GM12878 (cell line): Measurements from ENCODE around the gene C1orf185. TPM values are rescaled to one million over a fixed set of nuclear protein-coding genes. Genes with fewer than 3 reads are reported as not detected.

ENCODE experiments used
- ATAC-seq: fragments of 200-7000 bp; cut with Tn5 transposase; 3 replicates; pipeline ENCODE4 v1.9.1; 2020; ENCODE audit warnings: mild to moderate bottlenecking, moderate library complexity
- BruUV-seq: library from RNA; stranded (reverse); fragments of 400-500 nt; replicated peaks from 2 replicates; lab custom pipeline; 2021; lab: Mats Ljungman, UMichigan
- CTCF ChIA-PET: fragments of 300-600 bp; sonication (Branson Sonifier 250); formaldehyde crosslinking; extraction: SDS; loops from one replicate; lab custom pipeline; 2021; ENCODE audit warnings: inconsistent platforms; lab: Yijun Ruan, JAX
- POLR2A ChIA-PET: fragments of 350-600 bp; formaldehyde crosslinking; extraction: SDS; loops from one replicate; lab custom pipeline; 2021; ENCODE audit warnings: inconsistent platforms; lab: Charles Lee
- RAD21 ChIA-PET: fragments of 300-600 bp; sonication (Branson Sonifier 250); formaldehyde crosslinking; loops from one replicate; lab custom pipeline; 2023; ENCODE audit warnings: antibody characterized with exemption; ENCODE audit not compliant: unreplicated experiment; lab: Charles Lee
- SMC1A ChIA-PET: fragments of 300-600 bp; sonication (Branson Sonifier 250); formaldehyde crosslinking; loops from one replicate; lab custom pipeline; 2023; ENCODE audit not compliant: unreplicated experiment, uncharacterized antibody; lab: Charles Lee
- DNase-seq: peaks from one replicate; pipeline ENCODE4 v3.0.0-alpha.2; 2011; ENCODE audit warnings: low read depth, low spot score
- FAIRE-seq: peaks from 3 replicates; lab custom pipeline; 2011; peaks lifted over from hg19 to GRCh38; lab: Jason Lieb, UNC
- H2AFZ ChIP-seq: 2 replicates; pipeline ENCODE4 v1.6.0; 2011; ENCODE audit warnings: low read depth, low read length, control low read depth; ENCODE audit not compliant: control insufficient read depth
- H3K27ac ChIP-seq: 2 replicates; pipeline ENCODE4 v1.5.1; 2011; ENCODE audit warnings: control low read depth; ENCODE audit not compliant: control insufficient read depth, insufficient read depth
- H3K27me3 ChIP-seq, 2 experiments: replicated peaks in 1 of 2; 2 replicates each; pipeline versions ENCODE4 v1.6.0 to v1.6.1; 2011; ENCODE audit warnings: low read length in 1 of 2; ENCODE audit not compliant: control insufficient read depth in 2 of 2, insufficient read depth in 2 of 2
- H3K36me3 ChIP-seq, 2 experiments: 2 replicates each; pipeline ENCODE4 v1.5.1; 2011; ENCODE audit warnings: low read length in 1 of 2; ENCODE audit not compliant: control insufficient read depth in 2 of 2, insufficient read depth in 2 of 2
- H3K4me1 ChIP-seq: 2 replicates; pipeline ENCODE4 v1.6.1; 2011; ENCODE audit warnings: mild to moderate bottlenecking, low read length, moderate library complexity, mixed read lengths; ENCODE audit not compliant: control insufficient read depth, insufficient read depth
- H3K4me2 ChIP-seq: 2 replicates; pipeline ENCODE4 v1.6.0; 2011; ENCODE audit warnings: control low read depth; ENCODE audit not compliant: control insufficient read depth, insufficient read depth
- H3K4me3 ChIP-seq: fragments of 200-600 bp; sonication (generic); 2 replicates; pipeline ENCODE4 v1.5.1; 2016
- H3K79me2 ChIP-seq: 2 replicates; pipeline ENCODE4 v1.6.0; 2011; ENCODE audit warnings: low read length; ENCODE audit not compliant: control insufficient read depth, insufficient read depth
- H3K9ac ChIP-seq: 2 replicates; pipeline ENCODE4 v1.8.0; 2011; ENCODE audit warnings: low read length, control low read depth, mixed read lengths; ENCODE audit not compliant: control insufficient read depth, insufficient read depth
- H3K9me3 ChIP-seq: replicated peaks from 3 replicates; pipeline ENCODE4 v1.5.1; 2011; ENCODE audit warnings: mild to moderate bottlenecking, low read length; ENCODE audit not compliant: control insufficient read depth, insufficient read depth
- H4K20me1 ChIP-seq: 2 replicates; pipeline ENCODE4 v1.6.0; 2011; ENCODE audit not compliant: control insufficient read depth, insufficient read depth
- BACH1 ChIP-seq: fragments of 450-650 bp; IDR thresholded peaks from 2 replicates; pipeline ENCODE4 v1.6.1; 2017; ENCODE audit warnings: mild to moderate bottlenecking, borderline replicate concordance
- ELK1 ChIP-seq: IDR thresholded peaks from 2 replicates; pipeline ENCODE4 v1.6.1; 2012; ENCODE audit warnings: low read depth, low read length, improper control_type of control experiment
- FOS ChIP-seq: IDR thresholded peaks from 3 replicates; pipeline ENCODE4 v1.6.1; 2011; ENCODE audit warnings: borderline replicate concordance; ENCODE audit not compliant: insufficient read length; ENCODE audit errors: extremely low read depth
- JUNB ChIP-seq: IDR thresholded peaks from 2 replicates; pipeline ENCODE4 v1.6.1; 2016; ENCODE audit warnings: antibody characterized with exemption, mild to moderate bottlenecking
- MAX ChIP-seq: IDR thresholded peaks from 2 replicates; pipeline ENCODE4 v1.6.1; 2012; ENCODE audit warnings: low read depth, low read length, improper control_type of control experiment
- RCOR1 ChIP-seq: conservative IDR thresholded peaks from 2 replicates; pipeline ENCODE4 v1.6.1; 2012; ENCODE audit warnings: low read depth, low read length, improper control_type of control experiment
- RELA ChIP-seq: fragments of 450-650 bp; IDR thresholded peaks from 2 replicates; pipeline ENCODE4 v1.8.0; 2014; ENCODE audit warnings: borderline replicate concordance; ENCODE audit not compliant: partially characterized antibody
- SPI1 ChIP-seq: IDR thresholded peaks from 2 replicates; pipeline ENCODE4 v1.6.1; 2011; ENCODE audit warnings: low read depth, mild to moderate bottlenecking, low read length, moderate library complexity, borderline replicate concordance; ENCODE audit not compliant: insufficient read depth
- TCF12 ChIP-seq: IDR thresholded peaks from 2 replicates; pipeline ENCODE4 v1.6.1; 2011; ENCODE audit warnings: low read depth, mild to moderate bottlenecking, low read length
- in situ Hi-C: fragments of 300-500 bp; cut with MboI; formaldehyde crosslinking; loops from 9 replicates; pipeline ENCODE4 v1.14.3; 2018; ENCODE audit warnings: mixed read lengths
- intact Hi-C: fragments of 100-400 bp; cut with micrococcal nuclease; formaldehyde crosslinking; loops from one replicate; pipeline ENCODE4 v1.14.2; 2022; ENCODE audit not compliant: unreplicated experiment
- polyA plus RNA-seq, 11 experiments: library from polyadenylated mRNA; depleted of rRNA in 4 of 11; unstranded in 6 of 11; stranded (reverse) in 5 of 11; fragments of >200 nt; fragmentation: Nextera tagmentation in 4 of 11; fragmentation: Illumina TruSeq in 1 of 11; extraction: Ambion mirVana in 4 of 11; extraction: Trizol in 1 of 11; gene quantifications; 1 replicate in 1 of 11; 2 replicates in 10 of 11; pipeline versions ENCODE4 v1.2.1 to v1.2.3, GENCODE V29; 2011 to 2016; ENCODE audit warnings: inconsistent platforms in 2 of 11, missing spikeins in 2 of 11, low read depth in 1 of 11
- total RNA-seq, 4 experiments: library from RNA; depleted of rRNA in 3 of 4; stranded (reverse); fragments of >200 nt in 3 of 4; fragmentation: Illumina TruSeq in 1 of 4; extraction: Trizol in 1 of 4; gene quantifications; 2 replicates each; pipeline versions ENCODE4 v1.2.1 to v1.2.3, GENCODE V29; 2013 to 2021

C1orf185 gene
- total and polyA plus RNA-seq, 10 of the 15 experiments (the other 5 are each of a cell fraction or from before 2014, with no cell fraction given), result 0.40 TPM; not detected in 9

GRCh38 chr1:51072651-51073050, 29.4 kb upstream of the C1orf185 start:
- ChIA-PET CTCF (no interaction called here), SMC1A (no interaction called here), RAD21 (no interaction called here), POLR2A (no interaction called here)
- no TSS peak for BruUV-seq
- no peaks in the 10 kb centered on the region for H3K27me3 ChIP-seq
- H3K27ac ChIP-seq, result no peak overlapping the region
- no peaks in the 10 kb centered on the region for H4K20me1 ChIP-seq
- FAIRE-seq (no peak), DNase-seq (no peak), ATAC-seq (no peak)
- no peaks in the 10 kb centered on the region for H3K36me3 ChIP-seq
- TF ChIP-seq TCF12 (no peak), RELA (no peak), MAX (no peak), JUNB (no peak), FOS (no peak), SPI1 (no peak), RCOR1 (no peak), BACH1 (no peak), ELK1 (no peak)
- no peak overlapping the region for H3K4me2 ChIP-seq
- no peaks in the 10 kb centered on the region for H3K9me3 ChIP-seq
- intact Hi-C loops, result no loop called here
- no peak overlapping the region for H2AFZ ChIP-seq
- no peak overlapping the region for H3K9ac ChIP-seq
- in situ Hi-C loops, result loop anchor here (25.0 kb wide), 1 partner anchor 710 kb away; no protein-coding TSS in a partner anchor
- H3K4me1 ChIP-seq, result no peaks in the 10 kb centered on the region
- no peak overlapping the region for H3K4me3 ChIP-seq
- no peaks in the 10 kb centered on the region for H3K79me2 ChIP-seq
